Central memory CD8-positive, alpha-beta T cell (primary cell): ENCODE data around the gene LIN37.
A peak's percentile ranks its signal among the peaks of the same experiment; 100 is the strongest.

Experiments used
- ATAC-seq: fragments of 150-1000 bp; cut with Tn5 transposase; replicated peaks from 2 replicates; pipeline ENCODE4 v1.10.0; 2022; ENCODE audit warnings: mild to moderate bottlenecking, moderate FRiP score, moderate number of reproducible peaks; ENCODE audit not compliant: poor library complexity, severe bottlenecking; ENCODE audit errors: extremely low read depth
- DNase-seq, 2 donors: peaks; one replicate each; pipeline ENCODE4 v3.0.0; 2021; ENCODE audit warnings: low spot score in 2 of 2
- H3K27ac Mint-ChIP-seq: one replicate; pipeline ENCODE4 v1.8.0; 2022; ENCODE audit warnings: low read depth, mild to moderate bottlenecking, moderate library complexity, mixed read lengths
- H3K27me3 Mint-ChIP-seq: one replicate; pipeline ENCODE4 v1.8.0; 2022; ENCODE audit warnings: mixed read lengths
- H3K36me3 Mint-ChIP-seq: one replicate; pipeline ENCODE4 v1.8.0; 2022; ENCODE audit warnings: mild to moderate bottlenecking, moderate library complexity, mixed read lengths; ENCODE audit not compliant: insufficient read depth
- H3K4me1 Mint-ChIP-seq: one replicate; pipeline ENCODE4 v1.8.0; 2022; ENCODE audit warnings: mixed read lengths
- H3K4me3 Mint-ChIP-seq: one replicate; pipeline ENCODE4 v1.8.0; 2022; ENCODE audit warnings: mild to moderate bottlenecking, moderate library complexity, mixed read lengths
- H3K9me3 Mint-ChIP-seq: one replicate; pipeline ENCODE4 v1.8.0; 2022; ENCODE audit warnings: mixed read lengths

LIN37 gene

DNA sequence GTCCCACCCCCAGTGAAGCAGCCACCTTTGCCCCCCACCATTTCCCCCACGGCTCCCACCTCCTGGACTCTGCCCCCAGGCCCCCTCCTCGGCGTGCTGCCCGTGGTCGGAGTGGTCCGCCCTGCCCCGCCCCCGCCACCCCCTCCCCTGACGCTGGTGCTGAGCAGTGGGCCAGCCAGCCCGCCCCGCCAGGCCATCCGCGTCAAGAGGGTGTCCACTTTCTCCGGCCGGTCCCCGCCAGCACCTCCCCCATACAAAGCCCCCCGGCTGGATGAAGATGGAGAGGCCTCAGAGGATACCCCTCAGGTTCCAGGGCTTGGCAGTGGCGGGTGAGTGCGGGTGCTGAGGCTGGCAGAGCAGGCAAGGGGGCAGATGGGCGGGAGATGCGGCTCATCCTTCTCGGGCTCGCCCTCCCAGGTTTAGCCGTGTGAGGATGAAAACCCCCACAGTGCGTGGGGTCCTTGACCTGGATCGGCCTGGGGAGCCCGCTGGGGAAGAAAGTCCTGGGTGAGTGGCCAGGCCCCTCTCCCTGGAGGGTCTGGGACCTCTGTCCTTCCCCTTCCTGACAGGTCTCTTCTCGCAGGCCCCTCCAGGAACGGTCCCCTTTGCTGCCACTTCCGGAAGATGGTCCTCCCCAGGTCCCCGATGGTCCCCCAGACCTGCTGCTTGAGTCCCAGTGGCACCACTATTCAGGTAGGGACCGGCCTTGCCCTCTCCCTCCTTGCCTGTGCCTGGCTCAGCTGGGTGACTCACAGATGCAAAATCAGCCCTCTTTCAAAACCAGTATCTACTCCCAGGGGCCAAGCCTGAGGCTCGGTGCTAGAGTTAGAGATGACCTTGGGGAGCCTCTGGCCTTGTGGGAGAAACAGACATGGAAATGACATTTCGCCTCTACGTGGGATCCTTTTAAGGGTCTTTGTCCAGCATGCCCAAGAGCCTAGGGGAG lies 14.9 kb upstream of the LIN37 start:
- no peak for ATAC-seq
- no peak for DNase-seq
- no peaks in the 10 kb centered on the region for H3K27me3 Mint-ChIP-seq
- H3K27ac Mint-ChIP-seq: peak overlapping the region; percentile 27
- peaks cover 32% of the 10 kb centered on the region for H3K4me1 Mint-ChIP-seq
- H3K9me3 Mint-ChIP-seq: no peaks in the 10 kb centered on the region
- H3K4me3 Mint-ChIP-seq: no peak overlapping the region
- peaks cover 32% of the 10 kb centered on the region for H3K36me3 Mint-ChIP-seq

- Mint-ChIP-seq H3K4me1 (peaks cover 37% of the 10 kb centered on the region), H3K27ac (peak overlapping the region; percentile 27), H3K9me3 (no peaks in the 10 kb centered on the region), H3K4me3 (no peak overlapping the region), H3K36me3 (peaks cover 34% of the 10 kb centered on the region), H3K27me3 (no peaks in the 10 kb centered on the region)
- DNase-seq (no peak), ATAC-seq (no peak)
Observed at GRCh38 chr19:35734273-35734672, 14.1 kb upstream of the LIN37 start.

DNA sequence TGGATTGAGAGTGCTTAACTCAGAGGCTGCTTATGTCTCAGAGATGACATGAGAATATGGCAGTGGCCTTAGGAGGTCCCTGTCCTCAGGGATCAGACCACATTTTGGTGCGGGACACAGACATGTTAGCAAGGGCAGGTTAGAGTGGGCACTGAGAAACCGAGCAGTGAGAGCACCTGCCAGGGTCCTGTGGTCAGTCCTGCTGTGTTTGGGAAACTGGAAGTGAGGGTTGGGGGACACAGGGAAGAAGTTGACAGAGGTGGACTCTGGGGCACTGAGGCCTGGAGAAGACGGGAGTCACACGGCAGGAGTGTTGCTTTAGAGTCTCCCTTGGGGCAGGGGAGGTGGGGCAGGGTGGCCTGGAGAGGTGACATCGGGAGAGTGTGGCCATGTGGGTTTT lies 13.5 kb upstream of the LIN37 start:
- Mint-ChIP-seq H3K4me3 (no peak overlapping the region), H3K4me1 (peaks cover 42% of the 10 kb centered on the region), H3K27ac (peak overlapping the region; percentile 27)

GRCh38 chr19:35736913-35737886 lies 11.2 kb upstream of the LIN37 start:
- no peak for ATAC-seq
- Mint-ChIP-seq H3K27ac (peak overlapping the region; percentile 81), H3K4me3 (no peak overlapping the region), H3K27me3 (no peaks in the 10 kb centered on the region), H3K4me1 (peaks cover 40% of the 10 kb centered on the region), H3K36me3 (peaks cover 22% of the 10 kb centered on the region), H3K9me3 (no peaks in the 10 kb centered on the region)
- DNase-seq: no peak

More for the DNA sequence above, 13.5 kb upstream of the LIN37 start:
- ATAC-seq (no peak), DNase-seq (no peak)
- H3K27me3 Mint-ChIP-seq: no peaks in the 10 kb centered on the region
- peaks cover 31% of the 10 kb centered on the region for H3K36me3 Mint-ChIP-seq
- H3K9me3 Mint-ChIP-seq: no peaks in the 10 kb centered on the region

DNA sequence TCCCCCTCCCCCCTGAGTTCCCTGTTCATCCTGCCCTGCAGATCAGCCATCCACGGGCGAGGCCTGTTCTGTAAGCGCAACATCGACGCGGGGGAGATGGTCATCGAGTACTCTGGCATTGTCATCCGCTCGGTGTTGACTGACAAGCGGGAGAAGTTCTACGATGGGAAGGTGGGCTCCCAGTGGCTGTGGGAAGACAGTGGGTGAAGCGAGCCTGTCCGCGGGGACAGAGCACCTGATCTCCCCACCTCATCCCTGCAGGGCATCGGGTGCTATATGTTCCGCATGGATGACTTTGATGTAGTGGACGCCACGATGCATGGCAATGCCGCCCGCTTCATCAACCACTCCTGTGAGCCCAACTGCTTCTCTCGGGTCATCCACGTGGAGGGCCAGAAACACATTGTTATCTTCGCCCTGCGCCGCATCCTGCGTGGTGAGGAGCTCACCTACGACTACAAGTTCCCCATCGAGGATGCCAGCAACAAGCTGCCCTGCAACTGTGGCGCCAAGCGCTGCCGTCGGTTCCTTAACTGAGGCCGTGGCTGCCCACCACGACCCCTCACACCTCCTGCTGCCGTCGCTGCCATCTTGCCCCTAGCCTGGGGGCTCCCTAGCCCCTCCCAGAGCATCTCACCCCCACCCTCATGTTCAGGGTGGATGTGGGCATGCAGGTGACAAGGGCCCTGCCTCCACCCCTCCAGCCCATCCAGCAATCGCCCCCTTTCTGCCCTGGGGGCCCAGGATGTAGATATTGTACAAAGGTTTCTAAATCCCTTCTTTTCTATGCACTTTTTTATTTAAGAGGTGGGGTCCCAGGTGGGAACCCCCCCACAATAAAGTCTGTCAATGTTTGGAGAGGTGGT lies 10.1 kb upstream of the LIN37 start:
- Mint-ChIP-seq H3K36me3 (peaks cover 28% of the 10 kb centered on the region), H3K9me3 (no peaks in the 10 kb centered on the region), H3K27me3 (no peaks in the 10 kb centered on the region), H3K4me3 (peak overlapping the region; percentile 86), H3K27ac (peak overlapping the region; percentile 81), H3K4me1 (peaks cover 47% of the 10 kb centered on the region)
- DNase-seq: no peak
- no peak for ATAC-seq

GRCh38 chr19:35738887-35739229 lies 9.5 kb upstream of the LIN37 start:
- Mint-ChIP-seq H3K36me3 (peaks cover 25% of the 10 kb centered on the region), H3K4me1 (peaks cover 46% of the 10 kb centered on the region), H3K27ac (peak overlapping the region; percentile 41), H3K27me3 (no peaks in the 10 kb centered on the region), H3K4me3 (peak overlapping the region; percentile 86), H3K9me3 (no peaks in the 10 kb centered on the region)
- no peak for ATAC-seq
- no peak for DNase-seq

DNA sequence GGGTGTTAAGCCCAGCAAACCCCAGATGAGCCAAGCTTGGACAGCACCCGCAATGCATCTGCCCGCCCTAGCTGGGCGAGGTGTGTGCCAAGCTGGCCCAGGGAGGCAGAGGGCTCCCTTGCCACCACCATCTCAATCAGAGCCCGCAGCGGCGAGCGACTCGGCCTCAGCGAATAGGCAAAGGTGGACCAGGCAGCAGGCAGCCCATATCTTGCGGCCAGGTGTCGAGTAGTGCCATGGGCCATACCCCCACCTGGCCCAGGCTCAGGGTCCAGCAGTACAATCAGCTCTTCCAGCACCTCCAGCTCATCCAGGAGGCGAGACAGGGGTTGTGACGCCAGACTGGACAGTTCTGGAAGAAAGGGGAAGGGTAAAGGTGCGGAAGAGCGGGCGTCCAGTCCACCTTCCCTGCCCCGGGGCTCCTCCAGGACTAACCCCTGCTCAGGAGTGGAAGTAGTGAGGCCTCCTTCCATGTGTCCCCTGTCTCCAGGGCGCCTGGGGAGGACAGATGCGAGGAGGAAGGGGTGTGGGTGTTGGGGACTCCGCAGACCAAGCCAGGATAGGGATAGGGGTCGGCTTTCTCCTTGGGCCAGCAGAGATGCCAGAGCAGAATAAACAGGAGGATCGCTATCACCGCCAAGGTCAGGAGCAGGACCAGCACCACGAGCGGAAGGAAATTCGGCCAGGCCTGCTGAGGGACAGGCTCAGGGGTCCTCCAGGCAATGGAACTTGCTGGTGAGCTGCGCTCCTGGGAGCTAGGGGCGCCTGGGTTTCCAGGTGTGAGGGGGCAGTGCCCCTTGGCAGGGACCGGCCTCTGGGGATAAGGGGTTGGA lies 8.9 kb upstream of the LIN37 start:
- no peak for DNase-seq
- peak overlapping the region; percentile 41 for H3K27ac Mint-ChIP-seq
- ATAC-seq: no peak
- H3K4me3 Mint-ChIP-seq: peak overlapping the region; percentile 86
- H3K9me3 Mint-ChIP-seq: no peaks in the 10 kb centered on the region
- peaks cover 45% of the 10 kb centered on the region for H3K4me1 Mint-ChIP-seq
- peaks cover 24% of the 10 kb centered on the region for H3K36me3 Mint-ChIP-seq
- no peaks in the 10 kb centered on the region for H3K27me3 Mint-ChIP-seq

DNA sequence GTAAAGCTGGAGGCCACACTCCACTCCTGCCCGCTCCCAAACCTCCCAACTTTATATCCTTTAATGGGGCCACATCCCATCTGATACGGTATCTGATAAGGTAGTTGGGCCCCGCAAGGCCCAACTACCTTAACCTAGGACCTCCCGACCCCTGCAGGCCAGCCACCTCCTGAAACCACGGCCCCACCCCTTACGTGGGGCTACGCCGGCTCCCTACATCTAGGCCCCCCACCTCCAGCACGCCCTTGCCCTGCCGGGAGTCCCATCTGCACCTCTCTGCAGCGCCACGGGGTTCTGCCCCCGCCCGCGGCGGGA lies 8.3 kb upstream of the LIN37 start:
- Mint-ChIP-seq H3K9me3 (no peaks in the 10 kb centered on the region), H3K36me3 (peaks cover 24% of the 10 kb centered on the region), H3K27ac (no peak overlapping the region), H3K27me3 (no peaks in the 10 kb centered on the region), H3K4me1 (peaks cover 41% of the 10 kb centered on the region), H3K4me3 (peak overlapping the region; percentile 86)
- ATAC-seq: no peak
- no peak for DNase-seq

DNA sequence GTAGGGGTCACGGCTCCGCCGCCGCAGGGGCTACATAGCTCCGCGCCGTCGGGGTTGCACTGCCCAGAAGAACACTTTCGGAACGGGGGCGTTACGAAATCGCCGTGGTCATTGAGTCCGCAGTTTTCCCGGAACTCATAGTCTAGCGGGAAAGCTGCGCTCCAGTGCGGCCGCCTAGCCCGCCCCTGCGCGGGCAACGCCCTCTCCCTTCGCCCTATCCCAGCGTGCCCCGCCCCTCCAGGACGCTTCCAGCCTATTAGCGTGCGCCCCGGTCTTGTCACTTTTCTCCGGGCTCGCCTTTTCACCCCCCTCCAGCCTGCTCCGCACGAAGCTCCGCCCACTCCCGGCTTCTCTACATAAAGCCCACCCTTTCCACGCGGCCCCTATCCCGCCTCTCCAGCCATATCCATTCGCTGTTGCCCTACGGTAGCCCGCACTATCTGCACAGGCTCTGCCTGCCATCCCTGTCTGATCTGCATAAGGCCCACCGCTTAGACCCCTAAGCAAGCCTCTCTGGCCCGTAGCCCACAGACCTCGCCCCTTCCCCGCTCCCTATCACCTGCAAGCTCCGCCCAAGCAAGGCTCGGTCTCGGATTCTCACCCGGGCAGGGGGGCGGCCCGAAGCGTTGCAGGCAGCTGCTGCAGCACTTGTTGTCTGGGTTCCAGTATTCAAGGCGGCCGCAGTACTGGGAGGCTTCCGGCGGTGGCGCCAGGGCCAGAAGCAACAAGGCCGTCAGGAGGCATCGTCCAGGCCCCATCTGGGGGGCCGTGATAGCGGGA lies 7.8 kb upstream of the LIN37 start:
- H3K27ac Mint-ChIP-seq: peak overlapping the region; percentile 63
- H3K4me1 Mint-ChIP-seq: peaks cover 44% of the 10 kb centered on the region
- no peaks in the 10 kb centered on the region for H3K9me3 Mint-ChIP-seq
- DNase-seq (peak; percentile 88 to 92), ATAC-seq (peak; percentile 62)
- peaks cover 28% of the 10 kb centered on the region for H3K36me3 Mint-ChIP-seq
- no peaks in the 10 kb centered on the region for H3K27me3 Mint-ChIP-seq
- H3K4me3 Mint-ChIP-seq: peak overlapping the region; percentile 86

GRCh38 chr19:35741203-35741515 lies 7.2 kb upstream of the LIN37 start:
- H3K27me3 Mint-ChIP-seq: no peaks in the 10 kb centered on the region
- DNase-seq: no peak
- peaks cover 28% of the 10 kb centered on the region for H3K36me3 Mint-ChIP-seq
- H3K4me1 Mint-ChIP-seq: peaks cover 49% of the 10 kb centered on the region
- H3K27ac Mint-ChIP-seq: peak overlapping the region; percentile 63
- H3K4me3 Mint-ChIP-seq: peak overlapping the region; percentile 86
- H3K9me3 Mint-ChIP-seq: no peaks in the 10 kb centered on the region
- ATAC-seq: no peak

GRCh38 chr19:35742121-35742724 lies 6.2 kb upstream of the LIN37 start, which contains the start of gene IGFLR1:
TSS of gene IGFLR1 (minus strand) at chr19:35742452. CDS start at chr19:35741180, 1,272 bp downstream.
- DNase-seq: peak in 1 of 2 donors; percentile 46

More at GRCh38 chr19:35742121-35742724, 6.2 kb upstream of the LIN37 start, which contains the start of gene IGFLR1:
- peaks cover 54% of the 10 kb centered on the region for H3K4me1 Mint-ChIP-seq
- no peak for ATAC-seq
- H3K27me3 Mint-ChIP-seq: no peaks in the 10 kb centered on the region
- no peaks in the 10 kb centered on the region for H3K9me3 Mint-ChIP-seq
- H3K4me3 Mint-ChIP-seq: peak within 1 kb of the TSS; percentile 86
- peak within 1 kb of the TSS; percentile 97 for H3K27ac Mint-ChIP-seq
- H3K36me3 Mint-ChIP-seq: peaks cover 25% of the 10 kb centered on the region
